IMR-90 (cell line): ENCODE results near the gene DPEP1. TPM values are rescaled to one million over a fixed set of nuclear protein-coding genes. Genes with fewer than 3 reads are reported as not detected.

ENCODE experiments used
- ATAC-seq: fragments of 200-7000 bp; cut with Tn5 transposase; 2 replicates; pipeline ENCODE4 v1.9.1; 2020; ENCODE audit warnings: low read depth, mild to moderate bottlenecking, moderate library complexity
- BruUV-seq: library from RNA; stranded (reverse); fragments of 400-500 nt; replicated peaks from 2 replicates; lab custom pipeline; 2021; lab: Mats Ljungman, UMichigan
- CTCF ChIA-PET: fragments of 300-600 bp; formaldehyde crosslinking; extraction: SDS; loops from one replicate; lab custom pipeline; 2021; ENCODE audit warnings: antibody characterized with exemption; lab: Yijun Ruan, JAX
- POLR2A ChIA-PET: fragments of 300-600 bp; sonication (Branson Sonifier 250); formaldehyde crosslinking; loops from one replicate; lab custom pipeline; 2022; ENCODE audit warnings: antibody characterized with exemption; ENCODE audit not compliant: unreplicated experiment; lab: Charles Lee
- DNase-seq: peaks from one replicate; pipeline ENCODE4 v3.0.0; 2013
- H2AFZ ChIP-seq: replicated peaks from 2 replicates; pipeline ENCODE3; 2013; ENCODE audit warnings: low read length, mild to moderate bottlenecking; ENCODE audit not compliant: poor library complexity
- H2AK5ac ChIP-seq: 2 replicates; pipeline ENCODE4 v1.6.1; 2013; ENCODE audit warnings: low read depth, low read length, inconsistent platforms
- H2AK9ac ChIP-seq: replicated peaks from 2 replicates; pipeline ENCODE3; 2013; ENCODE audit warnings: mild to moderate bottlenecking, low read depth, low read length, moderate library complexity; ENCODE audit not compliant: poor library complexity
- H2BK120ac ChIP-seq: 2 replicates; pipeline ENCODE4 v1.6.1; 2013; ENCODE audit warnings: low read depth, low read length, inconsistent platforms
- H2BK15ac ChIP-seq: 3 replicates; pipeline ENCODE4 v1.6.1; 2013; ENCODE audit warnings: low read depth, low read length, inconsistent platforms
- H2BK20ac ChIP-seq: 2 replicates; pipeline ENCODE4 v1.6.1; 2013; ENCODE audit warnings: low read depth, mild to moderate bottlenecking, inconsistent platforms, low read length, moderate library complexity
- H2BK5ac ChIP-seq: 2 replicates; pipeline ENCODE4 v1.6.1; 2013; ENCODE audit warnings: mild to moderate bottlenecking, low read depth, low read length, inconsistent platforms; ENCODE audit not compliant: poor library complexity, severe bottlenecking
- H3K14ac ChIP-seq: replicated peaks from 2 replicates; pipeline ENCODE4 v1.6.1; 2013; ENCODE audit warnings: low read depth, low read length, inconsistent platforms
- H3K18ac ChIP-seq: 2 replicates; pipeline ENCODE4 v1.6.1; 2013; ENCODE audit warnings: low read depth, low read length, control low read depth
- H3K23ac ChIP-seq: 2 replicates; pipeline ENCODE4 v1.6.1; 2013; ENCODE audit warnings: low read depth, low read length, inconsistent platforms
- H3K27ac ChIP-seq: 2 replicates; pipeline ENCODE4 v1.5.1; 2013; ENCODE audit warnings: mild to moderate bottlenecking, control low read depth, low read length; ENCODE audit not compliant: insufficient read depth
- H3K27me3 ChIP-seq: 2 replicates; pipeline ENCODE4 v1.6.1; 2013; ENCODE audit warnings: low read length; ENCODE audit not compliant: control insufficient read depth, insufficient read depth
- H3K36me3 ChIP-seq: 2 replicates; pipeline ENCODE4 v1.6.1; 2013; ENCODE audit warnings: low read length, mixed read lengths; ENCODE audit not compliant: control insufficient read depth, insufficient read depth
- H3K4ac ChIP-seq: 2 replicates; pipeline ENCODE4 v1.6.1; 2013; ENCODE audit warnings: low read depth, low read length, inconsistent platforms
- H3K4me1 ChIP-seq: 2 replicates; pipeline ENCODE4 v1.6.1; 2013; ENCODE audit warnings: low read length, mixed read lengths; ENCODE audit not compliant: control insufficient read depth, insufficient read depth
- H3K4me2 ChIP-seq: 2 replicates; pipeline ENCODE4 v1.6.1; 2013; ENCODE audit warnings: low read depth, mild to moderate bottlenecking, control low read depth, low read length, moderate library complexity
- H3K4me3 ChIP-seq: 2 replicates; pipeline ENCODE4 v1.5.1; 2013; ENCODE audit warnings: low read depth, mild to moderate bottlenecking, control low read depth, low read length, moderate library complexity; ENCODE audit not compliant: insufficient read depth
- H3K56ac ChIP-seq: 2 replicates; pipeline ENCODE4 v1.6.1; 2013; ENCODE audit warnings: low read length, inconsistent platforms; ENCODE audit not compliant: insufficient read depth; ENCODE audit errors: extremely low read depth
- H3K79me1 ChIP-seq, 2 experiments: 2 replicates each; pipeline ENCODE4 v1.6.1; 2013; ENCODE audit warnings: low read length in 2 of 2, inconsistent platforms in 1 of 2, low read depth in 1 of 2
- H3K9ac ChIP-seq: 2 replicates; pipeline ENCODE4 v1.6.1; 2013; ENCODE audit warnings: low read depth, low read length, control low read depth
- H3K9me1 ChIP-seq: 2 replicates; pipeline ENCODE4 v1.6.1; 2013; ENCODE audit warnings: low read length, inconsistent platforms; ENCODE audit not compliant: insufficient read depth
- H3K9me3 ChIP-seq: 2 replicates; pipeline ENCODE4 v1.6.1; 2013; ENCODE audit warnings: low read length; ENCODE audit not compliant: control insufficient read depth, insufficient read depth
- H4K20me1 ChIP-seq: 2 replicates; pipeline ENCODE4 v1.6.1; 2013; ENCODE audit warnings: low read length, inconsistent platforms; ENCODE audit not compliant: insufficient read depth
- H4K5ac ChIP-seq: 2 replicates; pipeline ENCODE4 v1.6.1; 2013; ENCODE audit warnings: mild to moderate bottlenecking, low read depth, low read length, control low read depth
- H4K8ac ChIP-seq, 2 experiments: 2 replicates each; pipeline ENCODE4 v1.6.1; 2013; ENCODE audit warnings: low read depth in 2 of 2, low read length in 2 of 2, control low read depth in 1 of 2, inconsistent platforms in 1 of 2
- H4K91ac ChIP-seq: 2 replicates; pipeline ENCODE4 v1.6.1; 2013; ENCODE audit warnings: low read depth, low read length, inconsistent platforms; ENCODE audit not compliant: insufficient read depth
- CEBPB ChIP-seq: IDR thresholded peaks from 2 replicates; pipeline ENCODE4 v1.6.1; 2012; ENCODE audit warnings: low read depth, low read length, improper control_type of control experiment
- MAFK ChIP-seq: IDR thresholded peaks from 2 replicates; pipeline ENCODE4 v1.6.1; 2012; ENCODE audit warnings: low read depth, low read length, improper control_type of control experiment
- MAZ ChIP-seq: IDR thresholded peaks from 2 replicates; pipeline ENCODE4 v1.6.1; 2012; ENCODE audit warnings: low read depth, mild to moderate bottlenecking, low read length, improper control_type of control experiment, moderate library complexity, borderline replicate concordance
- NFE2L2 ChIP-seq: fragments of 150-350 bp; IDR thresholded peaks from 2 replicates; pipeline ENCODE4 v1.6.1; 2016; ENCODE audit warnings: low read depth, mild to moderate bottlenecking, low read length
- RCOR1 ChIP-seq: IDR thresholded peaks from 2 replicates; pipeline ENCODE4 v1.6.1; 2012; ENCODE audit warnings: mild to moderate bottlenecking, low read length, improper control_type of control experiment; ENCODE audit not compliant: insufficient replicate concordance
- SMC3 ChIP-seq: fragments of 150-350 bp; IDR thresholded peaks from 2 replicates; pipeline ENCODE4 v1.6.1; 2016; ENCODE audit warnings: low read depth, mild to moderate bottlenecking, antibody characterized with exemption, low read length, moderate library complexity
- WGBS, 2 experiments: methylation state at CpG; one replicate each; pipeline versions ENCODE4 v1.1.5 to v1.1.7; 2013; ENCODE audit warnings: missing lambda C conversion rate in 2 of 2; ENCODE audit not compliant: insufficient read length in 1 of 2; ENCODE audit errors: extremely low coverage in 2 of 2; 5-methylcytosine and 5-hydroxymethylcytosine counted together
- dilution Hi-C: fragments of 300-500 bp; cut with HindIII; formaldehyde crosslinking; loops from one replicate; pipeline ENCODE4 v1.14.3; 2018; ENCODE audit warnings: low sequenced_read_pairs; ENCODE audit not compliant: unreplicated experiment
- in situ Hi-C: fragments of 300-500 bp; cut with MboI; formaldehyde crosslinking; loops from 3 replicates; pipeline ENCODE4 v1.14.3; 2019; ENCODE audit warnings: low sequenced_read_pairs, inconsistent platforms, mixed read lengths
- intact Hi-C: fragments of 100-400 bp; cut with micrococcal nuclease; formaldehyde crosslinking; loops from 2 replicates; pipeline ENCODE4 v1.10.0; 2022
- polyA plus RNA-seq, 3 experiments: library from polyadenylated mRNA; depleted of rRNA; stranded (reverse); fragments of >200 nt; gene quantifications; 2 replicates each; pipeline ENCODE4 v1.2.3, GENCODE V29; 2012; ENCODE audit warnings: low replicate concordance in 1 of 3
- total RNA-seq: library from RNA; depleted of rRNA; stranded (reverse); fragments of >200 nt; gene quantifications from 2 replicates; pipeline ENCODE4 v1.2.3, GENCODE V29; 2012
- TF ChIP-seq, protein P1 (sequence below): fragments of 150-350 bp; IDR thresholded peaks from 2 replicates; pipeline ENCODE4 v1.6.1; 2017; ENCODE audit warnings: mild to moderate bottlenecking, antibody characterized with exemption, low read length, low read depth

Gene DPEP1
- total and polyA plus RNA-seq, 2 of the 4 experiments (the other 2 are of a cell fraction) = not detected

DNA sequence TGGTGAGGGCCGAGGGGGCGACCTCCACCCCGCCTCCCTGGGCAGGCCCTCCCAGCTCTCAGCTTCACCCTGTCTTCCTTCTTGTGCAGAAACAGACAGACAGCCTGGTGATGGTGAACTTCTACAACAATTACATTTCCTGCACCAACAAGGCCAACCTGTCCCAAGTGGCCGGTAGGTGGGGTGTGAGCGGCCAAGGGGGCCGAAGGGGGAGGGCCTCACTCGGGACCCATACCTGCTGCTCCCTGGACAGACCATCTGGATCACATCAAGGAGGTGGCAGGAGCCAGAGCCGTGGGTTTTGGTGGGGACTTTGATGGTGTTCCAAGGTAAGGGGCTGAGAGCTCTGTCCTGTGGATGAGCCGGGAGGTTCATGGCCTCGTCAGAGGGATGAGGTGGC, 23.9 kb downstream of the DPEP1 start:
- no peak overlapping the region for H3K14ac ChIP-seq

More for the DNA sequence above, 23.9 kb downstream of the DPEP1 start:
- Histone ChIP-seq H3K18ac (no peak overlapping the region), H2AK5ac (no peak overlapping the region), H3K27me3 (peaks cover 18% of the 10 kb centered on the region), H3K36me3 (no peaks in the 10 kb centered on the region), H3K79me1 (no peaks in the 10 kb centered on the region), H2AFZ (no peak overlapping the region), H3K9ac (no peak overlapping the region), H3K4me1 (peaks cover 7% of the 10 kb centered on the region), H3K4ac (no peak overlapping the region), H4K8ac (no peak overlapping the region), H2BK20ac (no peak overlapping the region), H2AK9ac (no peak overlapping the region), H3K56ac (no peak overlapping the region), H3K27ac (no peak overlapping the region), H2BK5ac (no peak overlapping the region), H3K9me1 (no peaks in the 10 kb centered on the region; the same call in 1 of the 2 replicates), H3K4me3 (no peak overlapping the region), H2BK120ac (no peak overlapping the region), H4K20me1 (no peaks in the 10 kb centered on the region), H3K23ac (no peak overlapping the region), H2BK15ac (no peak overlapping the region), H3K4me2 (no peak overlapping the region), H4K5ac (no peak overlapping the region), H3K9me3 (no peaks in the 10 kb centered on the region), H4K91ac (no peak overlapping the region)
- no peak for ATAC-seq
- BruUV-seq = no TSS peak
- POLR2A ChIA-PET = no interaction called here
- in situ Hi-C loops = no loop called here
- no peak for DNase-seq
- WGBS, 2 experiments = 47% methylated on average over 2 of the region's 10 CpGs; no CpG with 5 or more reads in 1 of the 2 experiments
- intact Hi-C loops = no loop called here
- TF ChIP-seq CEBPB (no peak), MAZ (no peak), RCOR1 (no peak), MAFK (no peak), SMC3 (no peak), NFE2L2 (no peak)
- TF ChIP-seq, protein P1, sequence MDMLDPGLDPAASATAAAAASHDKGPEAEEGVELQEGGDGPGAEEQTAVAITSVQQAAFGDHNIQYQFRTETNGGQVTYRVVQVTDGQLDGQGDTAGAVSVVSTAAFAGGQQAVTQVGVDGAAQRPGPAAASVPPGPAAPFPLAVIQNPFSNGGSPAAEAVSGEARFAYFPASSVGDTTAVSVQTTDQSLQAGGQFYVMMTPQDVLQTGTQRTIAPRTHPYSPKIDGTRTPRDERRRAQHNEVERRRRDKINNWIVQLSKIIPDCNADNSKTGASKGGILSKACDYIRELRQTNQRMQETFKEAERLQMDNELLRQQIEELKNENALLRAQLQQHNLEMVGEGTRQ = no peak
- CTCF ChIA-PET = no interaction called here
- dilution Hi-C loops = no loop called here
